GM12874 (cell line): ENCODE measurements around the gene GRIN2A.

Experiments
- TF ChIP-seq, protein P1 (sequence below): IDR thresholded peaks from 2 replicates; pipeline ENCODE4 v1.5.1; 2011; ENCODE audit warnings: low read depth, mild to moderate bottlenecking, control low read depth, low read length, moderate library complexity; ENCODE audit not compliant: insufficient read depth

The GRIN2A gene

DNA sequence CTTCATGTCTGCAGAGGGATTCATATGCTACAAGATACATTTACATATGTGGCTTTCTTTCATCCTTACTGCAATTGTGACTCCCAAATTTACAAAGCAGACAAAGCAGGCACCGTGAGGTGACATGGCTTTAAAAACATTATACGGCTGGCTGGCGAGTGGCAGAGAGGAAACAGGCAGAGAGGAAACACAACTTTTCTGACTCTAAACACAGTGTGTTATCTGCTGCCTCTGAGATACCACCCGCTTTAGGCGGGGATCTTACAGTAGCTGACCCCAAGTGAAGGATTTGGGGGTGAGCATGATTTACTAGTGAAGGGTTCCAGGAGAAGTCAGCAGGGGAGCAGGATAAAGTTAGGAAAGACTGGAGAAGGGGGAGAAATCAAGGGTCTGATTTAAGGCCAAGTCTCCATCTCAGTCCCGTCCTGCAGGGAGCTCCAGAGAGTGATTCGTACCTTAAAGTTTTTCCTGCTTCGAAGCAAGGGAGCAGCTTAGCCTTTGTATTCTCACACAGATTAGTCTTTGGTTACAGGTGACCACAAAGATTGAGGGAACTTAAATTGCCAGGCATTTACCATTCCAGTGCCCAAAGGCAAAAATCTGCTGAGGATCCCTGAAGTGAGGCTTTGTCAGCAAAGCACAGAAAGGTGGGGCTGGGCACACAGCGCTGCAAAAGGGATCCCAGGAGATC is 355.0 kb downstream of the GRIN2A start:
- TF ChIP-seq, protein P1, sequence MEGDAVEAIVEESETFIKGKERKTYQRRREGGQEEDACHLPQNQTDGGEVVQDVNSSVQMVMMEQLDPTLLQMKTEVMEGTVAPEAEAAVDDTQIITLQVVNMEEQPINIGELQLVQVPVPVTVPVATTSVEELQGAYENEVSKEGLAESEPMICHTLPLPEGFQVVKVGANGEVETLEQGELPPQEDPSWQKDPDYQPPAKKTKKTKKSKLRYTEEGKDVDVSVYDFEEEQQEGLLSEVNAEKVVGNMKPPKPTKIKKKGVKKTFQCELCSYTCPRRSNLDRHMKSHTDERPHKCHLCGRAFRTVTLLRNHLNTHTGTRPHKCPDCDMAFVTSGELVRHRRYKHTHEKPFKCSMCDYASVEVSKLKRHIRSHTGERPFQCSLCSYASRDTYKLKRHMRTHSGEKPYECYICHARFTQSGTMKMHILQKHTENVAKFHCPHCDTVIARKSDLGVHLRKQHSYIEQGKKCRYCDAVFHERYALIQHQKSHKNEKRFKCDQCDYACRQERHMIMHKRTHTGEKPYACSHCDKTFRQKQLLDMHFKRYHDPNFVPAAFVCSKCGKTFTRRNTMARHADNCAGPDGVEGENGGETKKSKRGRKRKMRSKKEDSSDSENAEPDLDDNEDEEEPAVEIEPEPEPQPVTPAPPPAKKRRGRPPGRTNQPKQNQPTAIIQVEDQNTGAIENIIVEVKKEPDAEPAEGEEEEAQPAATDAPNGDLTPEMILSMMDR = no peak

DNA sequence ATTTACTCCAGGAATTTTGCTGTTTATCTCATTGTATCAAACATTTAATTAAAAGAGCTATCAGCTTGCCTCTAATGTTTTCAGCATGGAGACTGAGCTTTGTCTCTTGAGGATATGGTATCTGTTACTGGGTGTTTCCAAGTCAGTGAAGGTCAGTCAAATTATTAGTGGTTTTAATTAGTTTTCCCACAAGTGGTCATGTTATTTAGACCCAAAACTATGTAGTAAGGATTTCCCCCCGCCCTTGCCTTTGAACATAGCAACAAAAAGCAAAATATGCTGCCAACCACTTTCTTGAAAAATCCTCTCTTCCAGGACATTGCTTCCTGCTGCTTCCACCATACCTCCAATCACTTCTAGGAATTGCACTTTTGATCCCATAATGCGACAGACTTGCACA is 355.6 kb downstream of the GRIN2A start:
- TF ChIP-seq, protein P1 = no peak

DNA sequence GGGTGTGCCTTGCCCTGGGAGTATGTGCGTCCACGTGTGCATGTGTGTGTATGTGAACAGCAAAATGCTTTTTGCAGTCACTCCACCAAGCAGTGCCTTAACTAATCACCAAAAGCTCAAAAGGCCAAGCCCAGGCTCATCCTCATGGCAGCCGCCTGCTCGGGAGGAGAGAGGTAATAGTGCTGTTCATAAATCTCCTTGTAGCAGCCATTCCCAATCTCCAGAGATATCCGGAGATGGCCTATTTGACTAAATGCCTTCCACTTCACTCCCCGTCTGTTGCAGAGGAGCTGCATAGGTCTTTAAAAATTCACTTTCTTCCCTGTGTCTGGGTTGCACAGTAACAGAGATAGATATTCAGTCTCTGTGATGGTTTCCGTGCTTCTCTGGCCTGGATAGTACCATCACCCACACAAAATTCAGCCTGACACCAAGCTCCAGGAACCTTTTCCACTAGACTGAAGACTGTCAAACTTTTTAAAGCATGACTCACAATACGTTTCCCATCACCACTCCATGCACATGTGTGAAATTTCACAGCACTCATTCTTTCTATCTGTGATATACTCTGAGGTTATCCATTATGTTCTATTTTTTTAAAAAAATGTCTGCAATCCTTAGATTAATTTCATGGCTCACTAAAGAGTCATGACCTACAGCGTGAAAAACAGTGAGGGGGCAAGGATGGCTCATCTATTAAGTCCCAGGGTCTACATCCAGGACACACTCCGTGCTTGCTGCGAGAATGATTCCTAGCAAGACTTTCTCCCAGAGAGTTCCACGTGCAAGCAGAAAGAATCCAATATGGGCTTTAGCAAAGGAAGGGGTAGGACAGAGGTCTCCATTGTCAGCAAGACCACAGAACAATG is 357.8 kb downstream of the GRIN2A start:
- TF ChIP-seq, protein P1 = no peak

DNA sequence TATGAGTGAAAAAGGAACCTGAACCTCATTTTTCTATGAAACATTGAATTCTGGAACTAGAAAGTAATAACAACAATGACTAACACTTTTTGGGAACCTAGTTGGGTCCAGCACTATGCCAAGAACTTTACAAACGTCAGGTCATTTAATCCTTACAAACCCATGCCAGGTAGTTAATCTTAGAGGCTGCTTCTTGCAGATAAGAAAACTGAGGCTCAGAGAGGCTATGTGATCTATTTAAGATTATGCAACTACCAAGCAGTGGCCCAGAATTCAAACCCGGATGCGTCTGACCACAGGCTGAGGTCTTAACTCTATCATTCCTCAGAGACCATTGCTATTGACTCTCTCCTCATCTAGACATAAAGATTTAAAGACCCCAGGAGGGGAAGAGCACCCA is 358.7 kb downstream of the GRIN2A start:
- TF ChIP-seq, protein P1 = no peak

DNA sequence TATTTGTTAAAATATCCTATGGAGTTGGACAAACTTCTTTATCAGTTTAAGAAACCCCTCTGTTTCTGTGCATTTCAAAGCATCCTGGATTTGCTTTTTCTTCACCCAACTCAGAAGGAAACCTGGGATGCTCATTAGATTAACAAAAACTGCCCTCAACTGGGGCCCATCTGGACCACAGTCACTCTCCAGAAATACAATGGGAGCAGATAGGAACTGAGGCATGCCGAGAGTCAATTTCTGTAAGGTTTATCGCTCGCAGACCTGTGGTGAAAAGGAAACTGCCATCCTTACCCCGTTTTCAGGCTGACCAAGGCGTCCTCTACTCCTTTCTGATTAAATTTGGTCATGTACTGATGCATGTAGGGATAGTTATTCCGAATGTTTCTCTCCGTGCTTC is 360.3 kb downstream of the GRIN2A start:
- TF ChIP-seq, protein P1 = no peak

DNA sequence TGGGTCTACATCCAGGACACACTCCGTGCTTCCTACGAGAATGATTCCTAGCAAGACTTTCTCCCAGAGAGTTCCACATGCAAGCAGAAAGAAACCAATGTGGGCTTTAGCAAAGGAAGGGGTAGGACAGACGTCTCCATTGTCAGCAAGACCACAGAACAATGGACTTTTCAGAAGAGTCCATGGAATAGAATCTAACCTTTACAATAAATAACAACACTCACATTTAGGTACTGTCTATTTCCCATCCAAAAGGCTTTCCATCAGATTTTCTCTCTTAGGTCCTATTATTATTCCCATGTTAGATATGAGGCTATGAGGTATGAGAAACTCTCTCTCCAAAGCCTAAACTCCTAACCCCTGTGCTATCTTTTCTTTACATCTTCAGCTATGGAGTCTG is 360.9 kb downstream of the GRIN2A start:
- TF ChIP-seq, protein P1 = no peak

DNA sequence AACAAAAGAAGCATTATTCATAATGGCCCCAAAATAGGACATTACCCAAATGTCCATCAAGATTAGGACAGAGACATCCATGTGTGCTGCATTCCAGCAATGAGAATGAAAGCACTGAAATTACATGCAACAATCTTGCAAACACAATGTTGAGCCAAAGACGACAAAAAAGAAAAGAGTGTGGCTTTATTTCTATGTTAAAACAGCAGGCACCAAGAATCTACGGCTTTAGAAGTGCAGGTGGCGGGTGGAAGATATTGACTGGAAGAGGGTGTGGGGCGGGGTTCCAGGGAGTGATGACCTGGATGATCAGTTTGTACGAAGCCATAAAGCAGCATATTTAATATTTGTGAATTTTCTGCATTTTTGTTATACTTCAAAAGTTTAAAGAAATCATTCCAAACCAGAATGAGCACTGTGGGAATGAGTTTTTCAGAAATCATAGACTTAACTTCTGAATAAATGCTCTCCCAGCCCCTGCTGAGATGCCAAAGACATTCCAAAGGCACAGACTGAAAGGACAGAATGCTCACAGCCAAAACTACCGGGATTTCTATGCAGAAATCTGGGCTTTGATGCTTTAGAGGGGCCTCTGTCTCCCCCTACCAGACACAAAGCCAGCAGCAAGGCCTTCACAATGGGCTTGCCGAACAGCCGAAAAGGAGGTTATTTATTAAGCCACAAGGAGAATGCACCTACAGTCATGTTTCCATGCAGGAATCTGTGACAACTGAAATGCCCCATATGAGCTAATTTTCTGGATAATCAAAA is 361.6 kb downstream of the GRIN2A start:
- TF ChIP-seq, protein P1 = 0 out of 2 replicates have a peak, but pooled peaks have one; percentile 8
